HG03439 (cell line): Measurements from ENCODE around the gene HOXA1.

ENCODE experiments used
- ATAC-seq: cut with Tn5 transposase; IDR thresholded peaks from one replicate; pipeline ENCODE4 v1.9.1; 2021; ENCODE audit warnings: mild to moderate bottlenecking, moderate library complexity; ENCODE audit not compliant: unreplicated experiment

HOXA1 gene

GRCh38 chr7:27095897-27096767 is at the start of gene HOXA1:
HOXA1 (minus strand) TSS chr7:27096000; CDS start chr7:27095912, 88 bp downstream.
- ATAC-seq = peak; percentile 85

GRCh38 chr7:27145165-27145913 is 49.5 kb upstream of the HOXA1 start:
- no peak for ATAC-seq

- ATAC-seq = no peak
Observed at GRCh38 chr7:27144781-27145164, 49.0 kb upstream of the HOXA1 start.

GRCh38 chr7:27143950-27144780 is 48.4 kb upstream of the HOXA1 start:
- ATAC-seq = no peak

- ATAC-seq = no peak
Observed at GRCh38 chr7:27143023-27143949, 47.5 kb upstream of the HOXA1 start, which contains the start of gene HOXA5. HOXA5 (minus strand) TSS chr7:27143681; CDS start chr7:27143607, 74 bp downstream.

- no peak for ATAC-seq
Observed at GRCh38 chr7:27142580-27143022, 46.8 kb upstream of the HOXA1 start.

- no peak for ATAC-seq
Observed at GRCh38 chr7:27141923-27142579, 46.3 kb upstream of the HOXA1 start.

- no peak for ATAC-seq
Observed at GRCh38 chr7:27141137-27141922, 45.5 kb upstream of the HOXA1 start.

GRCh38 chr7:27140126-27140857 is 44.5 kb upstream of the HOXA1 start:
- ATAC-seq = no peak

- ATAC-seq = no peak
Observed at GRCh38 chr7:27139334-27140125, 43.7 kb upstream of the HOXA1 start.

- no peak for ATAC-seq
Observed at GRCh38 chr7:27138985-27139333, 43.2 kb upstream of the HOXA1 start.

GRCh38 chr7:27138472-27138871 is 42.7 kb upstream of the HOXA1 start:
- no peak for ATAC-seq

- no peak for ATAC-seq
Observed at GRCh38 chr7:27137640-27138315, 42.0 kb upstream of the HOXA1 start.

- ATAC-seq = no peak
Observed at GRCh38 chr7:27134392-27134791, 38.6 kb upstream of the HOXA1 start.

GRCh38 chr7:27133409-27134231 is 37.8 kb upstream of the HOXA1 start:
- no peak for ATAC-seq

- no peak for ATAC-seq
Observed at GRCh38 chr7:27132978-27133377, 37.2 kb upstream of the HOXA1 start.
